Measurements from ENCODE around the gene BBX. TPM values are rescaled to one million over a fixed set of nuclear protein-coding genes. Genes with fewer than 3 reads are reported as not detected.

Gene BBX
- total RNA-seq, 1 experiment from 2014 or later = 45.0 TPM

- TF ChIP-seq, protein P1, sequence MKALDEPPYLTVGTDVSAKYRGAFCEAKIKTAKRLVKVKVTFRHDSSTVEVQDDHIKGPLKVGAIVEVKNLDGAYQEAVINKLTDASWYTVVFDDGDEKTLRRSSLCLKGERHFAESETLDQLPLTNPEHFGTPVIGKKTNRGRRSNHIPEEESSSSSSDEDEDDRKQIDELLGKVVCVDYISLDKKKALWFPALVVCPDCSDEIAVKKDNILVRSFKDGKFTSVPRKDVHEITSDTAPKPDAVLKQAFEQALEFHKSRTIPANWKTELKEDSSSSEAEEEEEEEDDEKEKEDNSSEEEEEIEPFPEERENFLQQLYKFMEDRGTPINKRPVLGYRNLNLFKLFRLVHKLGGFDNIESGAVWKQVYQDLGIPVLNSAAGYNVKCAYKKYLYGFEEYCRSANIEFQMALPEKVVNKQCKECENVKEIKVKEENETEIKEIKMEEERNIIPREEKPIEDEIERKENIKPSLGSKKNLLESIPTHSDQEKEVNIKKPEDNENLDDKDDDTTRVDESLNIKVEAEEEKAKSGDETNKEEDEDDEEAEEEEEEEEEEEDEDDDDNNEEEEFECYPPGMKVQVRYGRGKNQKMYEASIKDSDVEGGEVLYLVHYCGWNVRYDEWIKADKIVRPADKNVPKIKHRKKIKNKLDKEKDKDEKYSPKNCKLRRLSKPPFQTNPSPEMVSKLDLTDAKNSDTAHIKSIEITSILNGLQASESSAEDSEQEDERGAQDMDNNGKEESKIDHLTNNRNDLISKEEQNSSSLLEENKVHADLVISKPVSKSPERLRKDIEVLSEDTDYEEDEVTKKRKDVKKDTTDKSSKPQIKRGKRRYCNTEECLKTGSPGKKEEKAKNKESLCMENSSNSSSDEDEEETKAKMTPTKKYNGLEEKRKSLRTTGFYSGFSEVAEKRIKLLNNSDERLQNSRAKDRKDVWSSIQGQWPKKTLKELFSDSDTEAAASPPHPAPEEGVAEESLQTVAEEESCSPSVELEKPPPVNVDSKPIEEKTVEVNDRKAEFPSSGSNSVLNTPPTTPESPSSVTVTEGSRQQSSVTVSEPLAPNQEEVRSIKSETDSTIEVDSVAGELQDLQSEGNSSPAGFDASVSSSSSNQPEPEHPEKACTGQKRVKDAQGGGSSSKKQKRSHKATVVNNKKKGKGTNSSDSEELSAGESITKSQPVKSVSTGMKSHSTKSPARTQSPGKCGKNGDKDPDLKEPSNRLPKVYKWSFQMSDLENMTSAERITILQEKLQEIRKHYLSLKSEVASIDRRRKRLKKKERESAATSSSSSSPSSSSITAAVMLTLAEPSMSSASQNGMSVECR (CRISPR knock-in tag; IDR thresholded peaks at IDR 0.05; ENCODE audit: borderline replicate concordance) = no peak
- TF ChIP-seq GRHL2 (CRISPR knock-in tag; IDR thresholded peaks at IDR 0.05; ENCODE audit: insufficient replicate concordance, severe bottlenecking) = no peak
- TF ChIP-seq NR2C2 (CRISPR knock-in tag; IDR thresholded peaks at IDR 0.05) = no peak
- TF ChIP-seq, protein P2, sequence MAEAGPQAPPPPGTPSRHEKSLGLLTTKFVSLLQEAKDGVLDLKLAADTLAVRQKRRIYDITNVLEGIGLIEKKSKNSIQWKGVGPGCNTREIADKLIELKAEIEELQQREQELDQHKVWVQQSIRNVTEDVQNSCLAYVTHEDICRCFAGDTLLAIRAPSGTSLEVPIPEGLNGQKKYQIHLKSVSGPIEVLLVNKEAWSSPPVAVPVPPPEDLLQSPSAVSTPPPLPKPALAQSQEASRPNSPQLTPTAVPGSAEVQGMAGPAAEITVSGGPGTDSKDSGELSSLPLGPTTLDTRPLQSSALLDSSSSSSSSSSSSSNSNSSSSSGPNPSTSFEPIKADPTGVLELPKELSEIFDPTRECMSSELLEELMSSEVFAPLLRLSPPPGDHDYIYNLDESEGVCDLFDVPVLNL (CRISPR knock-in tag; IDR thresholded peaks at IDR 0.05; ENCODE audit: borderline replicate concordance, low read depth) = no peak
- TF ChIP-seq ZNF121 (CRISPR knock-in tag; IDR thresholded peaks at IDR 0.05) = no peak
- TF ChIP-seq, protein P3, sequence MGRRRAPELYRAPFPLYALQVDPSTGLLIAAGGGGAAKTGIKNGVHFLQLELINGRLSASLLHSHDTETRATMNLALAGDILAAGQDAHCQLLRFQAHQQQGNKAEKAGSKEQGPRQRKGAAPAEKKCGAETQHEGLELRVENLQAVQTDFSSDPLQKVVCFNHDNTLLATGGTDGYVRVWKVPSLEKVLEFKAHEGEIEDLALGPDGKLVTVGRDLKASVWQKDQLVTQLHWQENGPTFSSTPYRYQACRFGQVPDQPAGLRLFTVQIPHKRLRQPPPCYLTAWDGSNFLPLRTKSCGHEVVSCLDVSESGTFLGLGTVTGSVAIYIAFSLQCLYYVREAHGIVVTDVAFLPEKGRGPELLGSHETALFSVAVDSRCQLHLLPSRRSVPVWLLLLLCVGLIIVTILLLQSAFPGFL (CRISPR knock-in tag; IDR thresholded peaks at IDR 0.05; ENCODE audit: borderline replicate concordance) = no peak
- TF ChIP-seq ZNF263 (CRISPR knock-in tag; IDR thresholded peaks at IDR 0.05; ENCODE audit: low read depth) = no peak
- no peak for TF ChIP-seq CREB1 (CRISPR knock-in tag; IDR thresholded peaks at IDR 0.05)
- TF ChIP-seq ZSCAN18 (CRISPR knock-in tag; IDR thresholded peaks at IDR 0.05) = no peak
- no peak for TF ChIP-seq ZNF232 (CRISPR knock-in tag; IDR thresholded peaks at IDR 0.05)
- TF ChIP-seq ZNF138 (CRISPR knock-in tag; conservative IDR thresholded peaks at IDR 0.05) = no peak
- TF ChIP-seq TCF7 (CRISPR knock-in tag; IDR thresholded peaks at IDR 0.05; ENCODE audit: low read depth) = no peak
- TF ChIP-seq ZNF317 (CRISPR knock-in tag; IDR thresholded peaks at IDR 0.05; ENCODE audit: borderline replicate concordance, low read depth) = no peak
- TF ChIP-seq IRF1 (CRISPR knock-in tag; IDR thresholded peaks at IDR 0.05) = no peak
Measured at GRCh38 chr3:107738486-107739183, 215.9 kb downstream of the BBX start (continued).

- Mint-ChIP-seq H3K36me3 (no peaks in the 10 kb centered on the region), H3K27me3 (ENCODE audit: low read depth) (no peaks in the 10 kb centered on the region), H3K27ac (no peak overlapping the region), H3K4me1 (peaks cover 8% of the 10 kb centered on the region), H3K4me3 (no peak overlapping the region), H3K9me3 (no peaks in the 10 kb centered on the region)
- ChIA-PET CTCF (interaction anchor here (1.8 to 4.0 kb wide), 3 partner anchors 49 to 78 kb away, joined by 8 to 66 read pairs (median 50); no protein-coding TSS in a partner anchor), POLR2A (no interaction called here)
- ATAC-seq (no peak), DNase-seq (ENCODE audit: low spot score) (no peak)
- TF ChIP-seq ESRRA (CRISPR knock-in tag; IDR thresholded peaks at IDR 0.05; ENCODE audit: borderline replicate concordance) (no peak), NR2C2 (CRISPR knock-in tag; IDR thresholded peaks at IDR 0.05) (no peak), ZMAT4 (CRISPR knock-in tag; IDR thresholded peaks at IDR 0.05) (no peak), ATF1 (CRISPR knock-in tag; IDR thresholded peaks at IDR 0.05) (no peak), RORB (CRISPR knock-in tag; IDR thresholded peaks at IDR 0.05) (no peak), ZNF416 (CRISPR knock-in tag; IDR thresholded peaks at IDR 0.05) (no peak), HMGA2 (CRISPR knock-in tag; IDR thresholded peaks at IDR 0.05) (no peak), ZSCAN18 (CRISPR knock-in tag; IDR thresholded peaks at IDR 0.05) (no peak)
- TF ChIP-seq, protein P4, sequence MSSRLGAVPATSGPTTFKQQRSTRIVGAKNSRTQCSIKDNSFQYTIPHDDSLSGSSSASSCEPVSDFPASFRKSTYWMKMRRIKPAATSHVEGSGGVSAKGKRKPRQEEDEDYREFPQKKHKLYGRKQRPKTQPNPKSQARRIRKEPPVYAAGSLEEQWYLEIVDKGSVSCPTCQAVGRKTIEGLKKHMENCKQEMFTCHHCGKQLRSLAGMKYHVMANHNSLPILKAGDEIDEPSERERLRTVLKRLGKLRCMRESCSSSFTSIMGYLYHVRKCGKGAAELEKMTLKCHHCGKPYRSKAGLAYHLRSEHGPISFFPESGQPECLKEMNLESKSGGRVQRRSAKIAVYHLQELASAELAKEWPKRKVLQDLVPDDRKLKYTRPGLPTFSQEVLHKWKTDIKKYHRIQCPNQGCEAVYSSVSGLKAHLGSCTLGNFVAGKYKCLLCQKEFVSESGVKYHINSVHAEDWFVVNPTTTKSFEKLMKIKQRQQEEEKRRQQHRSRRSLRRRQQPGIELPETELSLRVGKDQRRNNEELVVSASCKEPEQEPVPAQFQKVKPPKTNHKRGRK (CRISPR knock-in tag; IDR thresholded peaks at IDR 0.05; ENCODE audit: borderline replicate concordance) = no peak
- TF ChIP-seq, protein P3 (CRISPR knock-in tag; IDR thresholded peaks at IDR 0.05; ENCODE audit: borderline replicate concordance) = no peak
Measured at GRCh38 chr3:107739227-107739626, 216.5 kb downstream of the BBX start.

Data from WTC11 (cell line).